ENCODE measurements around the gene PARP8.

The PARP8 gene

DNA sequence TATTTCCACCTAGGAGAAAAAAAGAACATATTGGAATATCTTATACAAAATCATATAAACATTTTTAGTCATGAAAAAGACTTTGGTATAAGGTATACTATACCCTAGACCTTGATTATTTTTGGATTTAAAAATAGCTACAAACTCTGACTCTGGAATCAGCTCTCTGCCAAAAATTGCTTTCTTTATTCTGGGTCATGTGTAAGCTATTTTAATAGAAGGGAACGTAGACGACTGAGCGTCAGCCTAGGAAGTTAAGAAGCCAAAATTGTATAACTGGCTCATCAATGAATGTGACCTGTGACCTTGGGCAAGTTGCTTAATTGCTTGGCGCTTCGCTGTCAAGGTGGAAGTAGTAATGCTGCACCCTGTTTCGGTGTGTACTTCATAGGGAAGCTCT lies 157.1 kb downstream of the PARP8 start:
- in situ Hi-C loops (cut with MboI; ENCODE audit: low pct_unique_long_range_greater_than_20kb, low sequenced_read_pairs, unreplicated experiment): no loop called here
- TF ChIP-seq, protein P1, sequence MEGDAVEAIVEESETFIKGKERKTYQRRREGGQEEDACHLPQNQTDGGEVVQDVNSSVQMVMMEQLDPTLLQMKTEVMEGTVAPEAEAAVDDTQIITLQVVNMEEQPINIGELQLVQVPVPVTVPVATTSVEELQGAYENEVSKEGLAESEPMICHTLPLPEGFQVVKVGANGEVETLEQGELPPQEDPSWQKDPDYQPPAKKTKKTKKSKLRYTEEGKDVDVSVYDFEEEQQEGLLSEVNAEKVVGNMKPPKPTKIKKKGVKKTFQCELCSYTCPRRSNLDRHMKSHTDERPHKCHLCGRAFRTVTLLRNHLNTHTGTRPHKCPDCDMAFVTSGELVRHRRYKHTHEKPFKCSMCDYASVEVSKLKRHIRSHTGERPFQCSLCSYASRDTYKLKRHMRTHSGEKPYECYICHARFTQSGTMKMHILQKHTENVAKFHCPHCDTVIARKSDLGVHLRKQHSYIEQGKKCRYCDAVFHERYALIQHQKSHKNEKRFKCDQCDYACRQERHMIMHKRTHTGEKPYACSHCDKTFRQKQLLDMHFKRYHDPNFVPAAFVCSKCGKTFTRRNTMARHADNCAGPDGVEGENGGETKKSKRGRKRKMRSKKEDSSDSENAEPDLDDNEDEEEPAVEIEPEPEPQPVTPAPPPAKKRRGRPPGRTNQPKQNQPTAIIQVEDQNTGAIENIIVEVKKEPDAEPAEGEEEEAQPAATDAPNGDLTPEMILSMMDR (IDR thresholded peaks at IDR 0.05; ENCODE audit: extremely low read depth, insufficient read depth, missing control alignments): no peak
- no peak for DNase-seq (ENCODE audit: low spot score)

DNA sequence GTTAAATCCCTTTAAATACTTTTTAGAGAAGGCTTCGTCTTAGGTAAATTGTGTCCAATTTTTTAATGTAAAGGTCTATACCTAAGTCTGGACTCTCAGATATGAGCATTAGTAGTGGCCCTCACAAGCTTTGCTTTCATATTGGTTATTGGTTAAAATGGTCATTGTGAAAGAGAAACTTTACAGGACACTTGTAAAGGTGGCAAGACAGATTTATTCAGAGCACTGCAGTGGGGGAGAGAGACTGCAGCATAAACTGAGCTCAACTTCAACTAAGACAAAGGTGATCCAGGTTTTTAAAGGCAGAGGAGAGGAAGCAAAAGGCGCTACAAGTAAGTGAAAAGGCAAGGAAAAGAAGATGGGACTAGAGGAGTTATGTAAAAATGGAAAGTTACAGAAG lies 157.7 kb downstream of the PARP8 start:
- no peak for DNase-seq (ENCODE audit: low spot score)
- TF ChIP-seq, protein P1 (IDR thresholded peaks at IDR 0.05; ENCODE audit: extremely low read depth, insufficient read depth, missing control alignments): no peak
- in situ Hi-C loops (cut with MboI; ENCODE audit: low pct_unique_long_range_greater_than_20kb, low sequenced_read_pairs, unreplicated experiment): no loop called here

DNA sequence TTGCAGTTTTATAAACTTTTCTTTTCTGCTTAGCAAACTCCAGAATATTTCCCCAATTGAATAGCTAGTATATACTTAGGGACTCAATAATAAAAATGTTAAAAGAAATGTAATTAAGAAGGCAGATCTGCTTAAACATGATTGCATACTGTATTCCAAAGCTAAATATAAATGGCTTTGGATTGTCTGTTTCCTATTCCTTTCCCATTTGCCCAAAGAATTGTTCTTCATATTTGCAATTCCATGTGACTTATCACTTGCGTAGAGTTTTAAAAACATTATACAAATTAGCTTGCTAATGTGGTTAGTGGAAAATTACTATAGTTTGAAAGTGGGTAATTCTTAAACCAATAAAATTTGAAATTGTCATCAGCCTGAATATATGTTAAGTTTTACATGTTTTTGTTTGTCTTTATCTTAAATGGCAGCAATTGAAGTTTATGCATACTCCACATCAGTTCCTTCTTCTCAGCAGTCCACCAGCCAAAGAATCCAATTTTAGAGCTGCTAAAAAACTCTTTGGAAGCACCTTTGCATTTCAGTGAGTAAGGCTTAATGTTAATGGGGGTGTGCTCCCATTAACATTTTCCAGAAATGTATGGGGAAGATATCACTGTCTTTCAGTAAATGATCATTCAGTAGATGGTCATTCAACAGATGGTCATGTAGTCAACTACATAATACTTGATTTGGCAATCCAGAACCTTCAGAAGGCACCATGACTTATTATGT lies 161.2 kb downstream of the PARP8 start:
- in situ Hi-C loops (cut with MboI; ENCODE audit: low pct_unique_long_range_greater_than_20kb, low sequenced_read_pairs, unreplicated experiment): no loop called here
- TF ChIP-seq, protein P1 (IDR thresholded peaks at IDR 0.05; ENCODE audit: extremely low read depth, insufficient read depth, missing control alignments): no peak
- no peak for DNase-seq (ENCODE audit: low spot score)

DNA sequence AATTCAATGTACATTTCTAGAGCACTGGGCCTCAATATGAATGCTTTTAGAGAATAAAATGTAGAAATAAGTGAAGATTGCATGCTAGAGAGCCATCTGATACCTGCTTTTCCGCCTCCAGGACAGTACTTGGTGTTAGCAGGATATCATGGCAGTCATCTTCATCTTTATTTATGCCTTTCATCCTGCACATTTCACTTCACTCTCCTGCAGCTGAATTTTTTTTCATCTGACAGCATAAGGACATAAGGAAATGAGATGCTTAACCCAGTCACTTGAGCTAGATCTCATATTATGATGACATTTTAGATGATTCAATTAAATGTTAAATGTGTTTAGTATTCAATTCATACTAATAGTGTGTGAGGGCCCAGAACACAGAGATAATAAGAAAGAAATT lies 162.6 kb downstream of the PARP8 start:
- no peak for DNase-seq (ENCODE audit: low spot score)
- TF ChIP-seq, protein P1 (IDR thresholded peaks at IDR 0.05; ENCODE audit: extremely low read depth, insufficient read depth, missing control alignments): no peak
- in situ Hi-C loops (cut with MboI; ENCODE audit: low pct_unique_long_range_greater_than_20kb, low sequenced_read_pairs, unreplicated experiment): no loop called here

DNA sequence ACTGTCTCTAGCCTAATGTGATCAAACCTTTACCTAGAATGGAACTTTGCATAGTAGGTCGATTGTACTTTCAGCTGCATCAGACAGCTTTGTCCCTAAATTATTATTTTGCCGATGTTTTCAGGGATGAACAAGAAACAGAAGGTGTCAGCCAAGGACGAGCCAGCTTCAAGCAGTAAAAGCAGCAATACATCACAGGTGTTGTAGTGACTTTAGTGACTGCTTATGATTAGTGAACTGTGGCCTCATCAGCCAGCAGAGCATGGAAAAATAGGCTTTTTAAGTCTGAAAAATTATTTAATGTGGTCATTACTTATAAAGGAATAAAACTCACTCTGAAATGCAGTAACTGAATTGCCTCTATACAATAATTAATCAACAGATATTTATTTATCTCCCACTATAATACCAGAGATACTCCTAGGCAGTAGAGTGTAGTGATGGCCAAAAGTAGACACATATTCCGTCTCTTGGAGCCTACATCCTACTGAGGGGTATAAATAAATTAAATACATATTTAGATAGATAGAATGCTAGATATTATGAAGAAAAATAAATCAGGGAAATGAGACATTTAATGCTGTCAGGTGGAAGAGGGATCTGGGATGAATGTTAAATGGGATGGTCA lies 166.3 kb downstream of the PARP8 start:
- in situ Hi-C loops (cut with MboI; ENCODE audit: low pct_unique_long_range_greater_than_20kb, low sequenced_read_pairs, unreplicated experiment): no loop called here
- TF ChIP-seq, protein P1 (IDR thresholded peaks at IDR 0.05; ENCODE audit: extremely low read depth, insufficient read depth, missing control alignments): no peak
- no peak for DNase-seq (ENCODE audit: low spot score)

DNA sequence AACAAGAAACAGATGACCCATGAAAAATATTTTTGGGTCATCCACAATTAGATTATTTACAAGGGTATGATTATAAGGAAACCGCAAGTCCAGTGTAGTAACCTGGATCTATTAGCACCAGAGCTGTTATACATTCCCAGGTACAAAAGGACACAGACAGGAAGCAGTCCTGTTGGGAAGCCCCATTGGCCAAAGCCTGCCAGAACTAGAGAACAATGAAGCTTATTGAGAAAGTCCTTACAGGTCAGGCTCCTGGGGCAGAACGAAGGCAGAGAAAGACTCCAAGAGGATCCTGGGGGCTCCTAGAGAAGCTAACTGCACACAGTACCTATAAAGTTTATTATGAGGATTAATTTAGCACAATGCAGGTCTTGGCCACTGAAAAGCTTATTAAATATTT lies 169.9 kb downstream of the PARP8 start:
- TF ChIP-seq, protein P1 (IDR thresholded peaks at IDR 0.05; ENCODE audit: extremely low read depth, insufficient read depth, missing control alignments): no peak
- in situ Hi-C loops (cut with MboI; ENCODE audit: low pct_unique_long_range_greater_than_20kb, low sequenced_read_pairs, unreplicated experiment): no loop called here
- no peak for DNase-seq (ENCODE audit: low spot score)

Data from GM13977 (cell line).